ENCODE data around the gene PTPRN2.

DNA sequence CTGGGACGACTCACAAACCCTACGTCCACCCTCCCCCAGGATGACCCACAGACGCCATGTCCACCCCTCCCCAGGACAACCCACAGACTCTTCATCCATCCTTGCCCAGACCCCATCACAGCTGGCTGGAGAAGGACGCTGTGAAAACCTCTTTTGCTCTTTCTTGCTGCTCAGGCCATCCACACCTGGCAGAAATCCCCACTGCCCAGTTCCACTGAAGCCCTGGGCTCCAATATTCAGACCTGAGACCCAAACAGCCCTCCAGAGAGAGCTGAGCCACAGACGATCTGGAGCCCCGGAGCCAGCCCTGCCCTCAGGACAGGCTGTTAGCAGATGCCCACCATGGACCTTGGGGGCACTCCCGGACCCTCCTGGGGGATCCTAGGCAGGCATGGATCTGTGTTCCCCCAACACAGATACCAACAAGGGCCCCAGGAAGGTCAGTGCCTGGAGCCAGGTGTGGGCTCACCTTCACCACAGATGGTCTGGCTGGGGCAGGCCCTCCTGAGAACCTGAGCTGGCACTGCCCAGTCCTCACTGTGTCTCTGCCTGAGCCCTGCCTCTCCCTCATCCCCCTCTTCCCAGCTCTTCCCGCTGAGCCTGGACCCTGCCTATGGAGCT lies 226.2 kb downstream of the PTPRN2 start:
- TF ChIP-seq, protein P1, sequence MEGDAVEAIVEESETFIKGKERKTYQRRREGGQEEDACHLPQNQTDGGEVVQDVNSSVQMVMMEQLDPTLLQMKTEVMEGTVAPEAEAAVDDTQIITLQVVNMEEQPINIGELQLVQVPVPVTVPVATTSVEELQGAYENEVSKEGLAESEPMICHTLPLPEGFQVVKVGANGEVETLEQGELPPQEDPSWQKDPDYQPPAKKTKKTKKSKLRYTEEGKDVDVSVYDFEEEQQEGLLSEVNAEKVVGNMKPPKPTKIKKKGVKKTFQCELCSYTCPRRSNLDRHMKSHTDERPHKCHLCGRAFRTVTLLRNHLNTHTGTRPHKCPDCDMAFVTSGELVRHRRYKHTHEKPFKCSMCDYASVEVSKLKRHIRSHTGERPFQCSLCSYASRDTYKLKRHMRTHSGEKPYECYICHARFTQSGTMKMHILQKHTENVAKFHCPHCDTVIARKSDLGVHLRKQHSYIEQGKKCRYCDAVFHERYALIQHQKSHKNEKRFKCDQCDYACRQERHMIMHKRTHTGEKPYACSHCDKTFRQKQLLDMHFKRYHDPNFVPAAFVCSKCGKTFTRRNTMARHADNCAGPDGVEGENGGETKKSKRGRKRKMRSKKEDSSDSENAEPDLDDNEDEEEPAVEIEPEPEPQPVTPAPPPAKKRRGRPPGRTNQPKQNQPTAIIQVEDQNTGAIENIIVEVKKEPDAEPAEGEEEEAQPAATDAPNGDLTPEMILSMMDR (IDR thresholded peaks at IDR 0.05; ENCODE audit: control extremely low read depth in 1 of 3, insufficient read depth in 1 of 3, low read depth in 1 of 3, low read length in 3 of 3), result no peak
- no peak for TF ChIP-seq ZNF274 (IDR thresholded peaks at IDR 0.05; ENCODE audit: borderline replicate concordance, extremely low read depth, low read length)
- no peak for TF ChIP-seq POLR2AphosphoS5 (IDR thresholded peaks at IDR 0.05; ENCODE audit: low read depth, low read length)
- no peak for TF ChIP-seq EZH2 (IDR thresholded peaks at IDR 0.05; ENCODE audit: low read depth, low read length, severe bottlenecking)
- no peak for TF ChIP-seq HDAC6 (IDR thresholded peaks at IDR 0.05; ENCODE audit: low read depth, low read length)
- TF ChIP-seq SIRT6 (IDR thresholded peaks at IDR 0.05; ENCODE audit: low read length), result no peak

Data from H1 (cell line).